Thoracic aorta (tissue), 2 donors: ENCODE measurements around the gene ANKS1A. TPM values are rescaled to one million over a fixed set of nuclear protein-coding genes. Genes with fewer than 3 reads are reported as not detected.

Source experiments
- ATAC-seq: fragments of 150-250 bp; one replicate; pipeline ENCODE4 v1.8.0; 2017; ENCODE audit warnings: low read depth; ENCODE audit not compliant: insufficient number of reproducible peaks, low FRiP score
- DNase-seq: peaks from one replicate; pipeline ENCODE4 v3.0.0-alpha.2; 2020; ENCODE audit warnings: low spot score
- H3K27ac ChIP-seq, 2 donors: fragments of 200-600 bp; sonication (generic); 1 replicate in 1 of 2; 2 replicates in 1 of 2; pipeline ENCODE4 v1.5.1; 2016; ENCODE audit warnings: mild to moderate bottlenecking in 2 of 2, moderate library complexity in 2 of 2
- H3K27me3 ChIP-seq: fragments of 200-600 bp; sonication (generic); replicated peaks from 2 replicates; pipeline ENCODE4 v1.6.0; 2016; ENCODE audit warnings: mild to moderate bottlenecking; ENCODE audit not compliant: insufficient read depth
- H3K36me3 ChIP-seq: fragments of 200-600 bp; sonication (generic); one replicate; pipeline ENCODE4 v1.5.1; 2016
- H3K4me1 ChIP-seq, 2 donors: fragments of 200-600 bp; sonication (generic); 1 replicate in 1 of 2; 2 replicates in 1 of 2; pipeline versions ENCODE4 v1.5.1 to v1.6.0; 2016; ENCODE audit warnings: low read depth in 2 of 2, mild to moderate bottlenecking in 1 of 2; ENCODE audit not compliant: control insufficient read depth in 1 of 2
- H3K4me3 ChIP-seq: fragments of 200-600 bp; sonication (generic); 2 replicates; pipeline ENCODE4 v1.5.1; 2016; ENCODE audit warnings: mild to moderate bottlenecking
- H3K9me3 ChIP-seq: fragments of 200-600 bp; sonication (generic); 2 replicates; pipeline ENCODE4 v1.5.1; 2016
- total RNA-seq, 2 donors: library from RNA; depleted of rRNA; stranded (reverse); fragments of >200 nt; gene quantifications; one replicate each; pipeline versions ENCODE4 v1.1.0 to v1.2.3, GENCODE V29; 2016
- TF ChIP-seq, protein P1 (sequence below): fragments of 200-600 bp; sonication (generic); IDR thresholded peaks from one replicate; pipeline ENCODE4 v1.5.1; 2019; ENCODE audit warnings: antibody characterized with exemption

Gene ANKS1A
- total RNA-seq, 2 donors from 2014 or later, result 37.9 to 55.4 TPM

DNA sequence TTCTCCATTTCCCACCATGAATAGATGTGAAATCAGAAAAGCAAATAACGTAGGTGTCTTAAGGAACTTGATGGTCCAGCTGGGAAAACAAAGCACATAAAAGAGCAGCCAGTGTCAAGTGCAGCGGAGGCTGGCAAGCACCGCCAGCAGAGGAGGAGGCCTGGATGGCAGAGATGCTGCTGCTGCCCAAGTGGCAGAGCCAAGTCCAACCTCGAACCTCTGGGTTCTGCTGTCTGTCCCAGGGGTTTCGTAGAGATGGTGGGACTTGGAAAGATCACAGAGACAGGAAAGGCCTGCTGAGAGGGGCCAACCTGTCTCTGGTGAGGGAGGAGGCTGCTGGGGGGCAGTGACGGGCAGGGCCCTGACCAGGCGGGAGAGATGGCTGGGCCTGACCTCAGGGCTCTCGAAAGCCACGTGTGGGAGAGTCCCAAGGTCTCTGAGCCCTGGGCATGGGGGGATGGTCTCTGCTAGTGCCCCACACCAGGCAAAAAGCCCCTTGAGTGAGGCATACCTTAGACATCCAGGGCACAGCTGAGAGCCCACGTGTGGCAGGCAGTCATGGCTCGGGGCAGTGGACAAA lies 174.7 kb downstream of the ANKS1A start:
- Histone ChIP-seq H3K27me3 (no peaks in the 10 kb centered on the region), H3K4me1 (peaks cover 8 to 65% of the 10 kb centered on the region in 2 donors), H3K27ac (peak overlapping the region; percentile 37 to 39), H3K36me3 (peaks cover 22% of the 10 kb centered on the region), H3K9me3 (no peaks in the 10 kb centered on the region), H3K4me3 (no peak overlapping the region)
- TF ChIP-seq, protein P1, sequence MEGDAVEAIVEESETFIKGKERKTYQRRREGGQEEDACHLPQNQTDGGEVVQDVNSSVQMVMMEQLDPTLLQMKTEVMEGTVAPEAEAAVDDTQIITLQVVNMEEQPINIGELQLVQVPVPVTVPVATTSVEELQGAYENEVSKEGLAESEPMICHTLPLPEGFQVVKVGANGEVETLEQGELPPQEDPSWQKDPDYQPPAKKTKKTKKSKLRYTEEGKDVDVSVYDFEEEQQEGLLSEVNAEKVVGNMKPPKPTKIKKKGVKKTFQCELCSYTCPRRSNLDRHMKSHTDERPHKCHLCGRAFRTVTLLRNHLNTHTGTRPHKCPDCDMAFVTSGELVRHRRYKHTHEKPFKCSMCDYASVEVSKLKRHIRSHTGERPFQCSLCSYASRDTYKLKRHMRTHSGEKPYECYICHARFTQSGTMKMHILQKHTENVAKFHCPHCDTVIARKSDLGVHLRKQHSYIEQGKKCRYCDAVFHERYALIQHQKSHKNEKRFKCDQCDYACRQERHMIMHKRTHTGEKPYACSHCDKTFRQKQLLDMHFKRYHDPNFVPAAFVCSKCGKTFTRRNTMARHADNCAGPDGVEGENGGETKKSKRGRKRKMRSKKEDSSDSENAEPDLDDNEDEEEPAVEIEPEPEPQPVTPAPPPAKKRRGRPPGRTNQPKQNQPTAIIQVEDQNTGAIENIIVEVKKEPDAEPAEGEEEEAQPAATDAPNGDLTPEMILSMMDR, result no peak
- DNase-seq, result no peak
- ATAC-seq, result no peak

DNA sequence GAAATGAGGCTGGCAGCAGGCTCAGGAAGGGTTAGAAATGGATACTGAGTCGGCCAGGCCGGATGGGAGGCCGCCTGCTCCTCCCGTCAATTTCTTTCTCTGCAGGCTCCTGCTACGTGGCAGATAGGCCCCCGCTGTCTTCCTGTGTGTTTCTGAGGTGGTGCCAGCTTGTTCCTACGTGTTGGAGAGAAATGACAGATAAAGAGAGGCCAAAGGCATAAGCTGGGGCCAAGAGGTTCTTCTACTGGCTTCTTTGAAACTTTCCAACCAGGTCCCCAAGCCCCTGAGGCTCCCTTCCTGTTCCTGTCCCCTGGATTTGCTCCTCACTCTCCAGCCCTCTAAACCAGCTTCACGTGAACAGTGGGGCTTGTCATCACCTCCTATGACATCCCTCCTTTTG lies 175.2 kb downstream of the ANKS1A start:
- peaks cover 23% of the 10 kb centered on the region for H3K36me3 ChIP-seq
- H3K27me3 ChIP-seq, result no peaks in the 10 kb centered on the region
- TF ChIP-seq, protein P1, result no peak
- peaks cover 8 to 61% of the 10 kb centered on the region in 2 donors for H3K4me1 ChIP-seq
- DNase-seq (no peak), ATAC-seq (no peak)
- H3K4me3 ChIP-seq, result no peak overlapping the region
- peak overlapping the region; percentile 37 to 39 for H3K27ac ChIP-seq
- H3K9me3 ChIP-seq, result no peaks in the 10 kb centered on the region

DNA sequence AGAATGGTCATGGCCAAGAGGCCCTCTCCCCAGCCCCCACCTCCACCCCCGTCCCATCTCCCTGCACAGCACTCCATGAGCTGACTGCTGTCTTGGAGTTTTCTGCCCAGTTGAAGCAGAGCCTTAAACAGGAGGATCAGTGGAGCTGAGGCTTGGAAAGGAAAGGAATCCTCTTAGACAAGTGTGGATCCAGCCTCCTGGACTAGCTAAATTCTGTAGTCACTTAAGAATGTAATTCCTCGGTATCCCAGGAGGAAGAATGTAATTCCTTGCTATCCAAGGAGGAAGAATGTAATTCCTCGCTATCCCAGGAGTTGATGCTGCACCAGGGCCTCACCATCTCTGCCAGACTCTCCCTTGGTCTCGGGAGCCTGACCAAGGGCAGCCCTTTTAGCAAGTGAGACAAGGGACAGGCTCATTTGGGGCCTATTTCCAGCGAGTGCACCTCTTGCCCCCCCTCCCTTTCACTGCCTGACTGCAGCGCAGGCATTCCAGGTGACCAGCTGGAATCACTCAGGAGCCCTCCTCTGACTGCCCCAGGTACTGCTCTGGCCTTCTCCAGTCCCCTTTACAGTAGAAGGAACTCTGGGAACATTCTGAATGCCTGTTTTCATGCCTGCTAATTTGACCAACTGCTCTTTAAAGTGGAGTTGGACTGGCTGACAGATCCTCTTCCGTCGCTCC lies 175.8 kb downstream of the ANKS1A start:
- peaks cover 22% of the 10 kb centered on the region for H3K36me3 ChIP-seq
- H3K9me3 ChIP-seq, result no peaks in the 10 kb centered on the region
- H3K27me3 ChIP-seq, result no peaks in the 10 kb centered on the region
- H3K4me3 ChIP-seq, result no peak overlapping the region
- ATAC-seq, result no peak
- TF ChIP-seq, protein P1, result no peak
- DNase-seq, result no peak
- H3K4me1 ChIP-seq, result peaks cover 8 to 60% of the 10 kb centered on the region in 2 donors
- H3K27ac ChIP-seq, result peak overlapping the region; percentile 37 to 39

DNA sequence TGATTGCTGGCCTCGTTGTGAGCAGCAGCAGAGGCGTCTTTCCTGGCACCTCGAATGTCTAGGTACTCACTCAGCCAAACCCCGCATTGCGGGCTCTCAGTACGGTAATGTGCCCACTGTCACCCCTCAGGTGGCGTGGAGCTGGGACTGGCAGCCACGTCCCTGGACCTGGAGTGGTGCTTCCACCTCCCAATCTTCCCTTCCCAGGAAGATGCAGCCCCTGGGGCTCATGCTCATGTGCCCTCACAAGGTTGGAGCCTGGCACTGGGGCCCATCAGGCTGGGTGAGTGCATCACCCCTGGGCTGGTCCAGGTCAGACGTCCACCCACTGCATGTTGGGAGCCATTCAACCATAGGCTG lies 176.4 kb downstream of the ANKS1A start:
- H3K4me1 ChIP-seq, result peaks cover 8 to 55% of the 10 kb centered on the region in 2 donors
- H3K9me3 ChIP-seq, result no peaks in the 10 kb centered on the region
- DNase-seq (no peak), ATAC-seq (no peak)
- H3K27ac ChIP-seq, result no peak overlapping the region
- H3K4me3 ChIP-seq, result no peak overlapping the region
- H3K36me3 ChIP-seq, result peaks cover 19% of the 10 kb centered on the region
- TF ChIP-seq, protein P1, result no peak
- H3K27me3 ChIP-seq, result no peaks in the 10 kb centered on the region

DNA sequence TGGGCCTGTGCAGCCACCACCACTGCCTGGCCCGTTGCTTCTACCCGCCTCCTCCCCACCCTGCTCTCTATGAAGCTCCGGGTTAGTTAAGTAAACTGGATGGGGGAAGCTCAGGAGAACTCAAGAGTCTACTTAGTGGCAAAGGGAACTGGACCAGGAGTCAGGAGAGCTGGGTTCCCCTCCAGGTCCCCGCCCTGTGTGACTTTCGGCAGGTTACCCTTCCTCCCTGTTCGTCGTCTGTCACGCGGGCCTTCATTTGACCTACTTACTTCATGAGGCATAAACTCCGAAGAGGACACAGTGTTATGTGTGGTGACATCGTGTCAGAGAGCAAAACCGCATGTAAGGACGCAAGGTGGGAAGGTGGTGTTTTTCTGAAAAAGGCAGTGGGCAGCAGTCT lies 176.8 kb downstream of the ANKS1A start:
- Histone ChIP-seq H3K4me3 (no peak overlapping the region), H3K27ac (no peak overlapping the region), H3K36me3 (peaks cover 15% of the 10 kb centered on the region), H3K4me1 (peaks cover 4 to 50% of the 10 kb centered on the region in 2 donors), H3K27me3 (no peaks in the 10 kb centered on the region), H3K9me3 (no peaks in the 10 kb centered on the region)
- DNase-seq, result no peak
- ATAC-seq, result no peak
- TF ChIP-seq, protein P1, result no peak
